WTC11 (cell line): ENCODE data around the gene GNAO1. TPM values are rescaled to one million over a fixed set of nuclear protein-coding genes. Genes with fewer than 3 reads are reported as not detected.

Experiments used
- ATAC-seq: fragments of 200-7000 bp; cut with Tn5 transposase; 2 replicates; pipeline ENCODE4 v1.10.0; 2021; ENCODE audit warnings: mild to moderate bottlenecking, moderate library complexity
- CTCF ChIA-PET: fragments of 300-600 bp; sonication (Branson Sonifier 250); formaldehyde crosslinking; loops from one replicate; lab custom pipeline; 2021; ENCODE audit warnings: antibody characterized with exemption; lab: Charles Lee
- POLR2A ChIA-PET: fragments of 350-600 bp; sonication (Branson Sonifier 250); formaldehyde crosslinking; loops from one replicate; lab custom pipeline; 2021; ENCODE audit warnings: antibody characterized with exemption; lab: Charles Lee
- DNase-seq: peaks from one replicate; pipeline ENCODE4 v3.0.0; 2021; ENCODE audit warnings: low spot score
- H3K27ac Mint-ChIP-seq: 2 replicates; pipeline ENCODE4 v1.8.0; 2021; ENCODE audit warnings: mixed read lengths
- H3K27me3 Mint-ChIP-seq: 2 replicates; pipeline ENCODE4 v1.8.0; 2021; ENCODE audit warnings: low read depth, mild to moderate bottlenecking, moderate library complexity, mixed read lengths
- H3K36me3 Mint-ChIP-seq: 2 replicates; pipeline ENCODE4 v1.8.0; 2021; ENCODE audit warnings: mixed read lengths
- H3K4me1 Mint-ChIP-seq: 2 replicates; pipeline ENCODE4 v1.8.0; 2022; ENCODE audit warnings: mixed read lengths
- H3K4me3 Mint-ChIP-seq: 2 replicates; pipeline ENCODE4 v1.8.0; 2021; ENCODE audit warnings: mild to moderate bottlenecking, moderate library complexity, mixed read lengths
- H3K9me3 Mint-ChIP-seq: 2 replicates; pipeline ENCODE4 v1.8.0; 2021; ENCODE audit warnings: mixed read lengths
- AFF4 ChIP-seq: sonication (generic); formaldehyde crosslinking; IDR thresholded peaks from 2 replicates; pipeline ENCODE4 v1.8.1; 2023; ENCODE audit warnings: mild to moderate bottlenecking, missing genetic modification reagents, borderline replicate concordance
- ATF6 ChIP-seq: sonication (generic); formaldehyde crosslinking; IDR thresholded peaks from 2 replicates; pipeline ENCODE4 v1.8.1; 2023; ENCODE audit warnings: mild to moderate bottlenecking, missing genetic modification reagents
- ELF4 ChIP-seq: sonication (generic); formaldehyde crosslinking; IDR thresholded peaks from 2 replicates; pipeline ENCODE4 v1.8.1; 2022; ENCODE audit warnings: low read depth, mild to moderate bottlenecking, moderate library complexity, missing genetic modification reagents
- GABPB1 ChIP-seq: sonication (generic); formaldehyde crosslinking; IDR thresholded peaks from 2 replicates; pipeline ENCODE4 v1.8.1; 2023; ENCODE audit warnings: mild to moderate bottlenecking, missing genetic modification reagents
- HMGA2 ChIP-seq: fragments of 250-450 bp; sonication (Bioruptor Pico); IDR thresholded peaks from 2 replicates; pipeline ENCODE4 v1.4.0; 2021; ENCODE audit warnings: mild to moderate bottlenecking, moderate library complexity
- HMGXB4 ChIP-seq: sonication (generic); formaldehyde crosslinking; IDR thresholded peaks from 2 replicates; pipeline ENCODE4 v1.8.1; 2023; ENCODE audit warnings: mild to moderate bottlenecking, moderate library complexity, missing genetic modification reagents
- KAT7 ChIP-seq: sonication (generic); formaldehyde crosslinking; IDR thresholded peaks from 2 replicates; pipeline ENCODE4 v1.8.1; 2023; ENCODE audit warnings: missing genetic modification reagents, mild to moderate bottlenecking, borderline replicate concordance
- MXD4 ChIP-seq: fragments of 250-450 bp; sonication (Bioruptor Pico); IDR thresholded peaks from 2 replicates; pipeline ENCODE4 v1.8.0; 2021; ENCODE audit warnings: mild to moderate bottlenecking, moderate library complexity, borderline replicate concordance
- NR1H2 ChIP-seq: sonication (generic); formaldehyde crosslinking; IDR thresholded peaks from 2 replicates; pipeline ENCODE4 v1.9.0; 2021; ENCODE audit warnings: mild to moderate bottlenecking, moderate library complexity, missing genetic modification reagents
- TCF7 ChIP-seq: sonication (generic); formaldehyde crosslinking; IDR thresholded peaks from 2 replicates; pipeline ENCODE4 v1.8.0; 2022; ENCODE audit warnings: mild to moderate bottlenecking, low read depth, missing genetic modification reagents, moderate library complexity
- USF2 ChIP-seq: sonication (generic); formaldehyde crosslinking; IDR thresholded peaks from 2 replicates; pipeline ENCODE4 v1.8.1; 2023; ENCODE audit warnings: mild to moderate bottlenecking, missing genetic modification reagents, moderate library complexity
- ZBTB43 ChIP-seq: sonication (generic); formaldehyde crosslinking; IDR thresholded peaks from 2 replicates; pipeline ENCODE4 v1.8.1; 2023; ENCODE audit warnings: mild to moderate bottlenecking, missing genetic modification reagents
- ZNF121 ChIP-seq: sonication (generic); formaldehyde crosslinking; IDR thresholded peaks from 2 replicates; pipeline ENCODE4 v1.8.0; 2023; ENCODE audit warnings: missing genetic modification reagents
- ZNF512 ChIP-seq: sonication (generic); formaldehyde crosslinking; IDR thresholded peaks from 2 replicates; pipeline ENCODE4 v1.8.1; 2022; ENCODE audit warnings: missing genetic modification reagents, borderline replicate concordance
- total RNA-seq: library from RNA; stranded (reverse); gene quantifications from 3 replicates; pipeline ENCODE4 v1.2.3, GENCODE V29; 2021

Gene GNAO1
- total RNA-seq, 1 experiment from 2014 or later: 30.6 TPM

- Mint-ChIP-seq H3K9me3 (no peaks in the 10 kb centered on the region), H3K27me3 (peaks cover 3% of the 10 kb centered on the region), H3K4me3 (no peak overlapping the region), H3K27ac (no peak overlapping the region), H3K4me1 (no peaks in the 10 kb centered on the region; the same call in 1 of the 2 replicates), H3K36me3 (no peaks in the 10 kb centered on the region)
- ChIA-PET POLR2A (no interaction called here), CTCF (interaction anchor here (1.1 to 1.7 kb wide), 2 partner anchors 29 to 36 kb away, joined by 4 to 9 read pairs; no protein-coding TSS in a partner anchor)
- DNase-seq: no peak
- no peak for TF ChIP-seq USF2 (CRISPR knock-in tag)
- no peak for TF ChIP-seq MXD4 (CRISPR knock-in tag)
- TF ChIP-seq AFF4 (CRISPR knock-in tag): no peak
- TF ChIP-seq ATF6 (CRISPR knock-in tag): no peak
- no peak for TF ChIP-seq HMGA2 (CRISPR knock-in tag)
- no peak for TF ChIP-seq KAT7
- no peak for TF ChIP-seq HMGXB4
- no peak for TF ChIP-seq GABPB1
- no peak for TF ChIP-seq ZBTB43
- TF ChIP-seq NR1H2: no peak
- TF ChIP-seq TCF7 (CRISPR knock-in tag): no peak
- ATAC-seq: no peak
These were observed 121.3 kb downstream of the GNAO1 start for GRCh38 chr16:56312556-56312955.

GRCh38 chr16:56314244-56314850 lies 123.1 kb downstream of the GNAO1 start:
- Mint-ChIP-seq H3K36me3 (no peaks in the 10 kb centered on the region), H3K9me3 (no peaks in the 10 kb centered on the region), H3K4me1 (peaks cover 5% of the 10 kb centered on the region), H3K4me3 (no peak overlapping the region), H3K27me3 (peaks cover 9% of the 10 kb centered on the region), H3K27ac (no peak overlapping the region)
- ChIA-PET CTCF (no interaction called here), POLR2A (no interaction called here)
- ATAC-seq (no peak), DNase-seq (no peak)
- TF ChIP-seq ZNF512: no peak
- TF ChIP-seq ZNF121 (CRISPR knock-in tag): no peak
- TF ChIP-seq ELF4: no peak
